HG02943 (cell line): Measurements from ENCODE around the gene CIITA.
A peak's percentile ranks its signal among the peaks of the same experiment; 100 is the strongest.

Experiments used
- ATAC-seq: cut with Tn5 transposase; IDR thresholded peaks from one replicate; pipeline ENCODE4 v1.9.1; 2021; ENCODE audit warnings: mild to moderate bottlenecking, low read depth, moderate library complexity; ENCODE audit not compliant: unreplicated experiment

Gene CIITA

DNA sequence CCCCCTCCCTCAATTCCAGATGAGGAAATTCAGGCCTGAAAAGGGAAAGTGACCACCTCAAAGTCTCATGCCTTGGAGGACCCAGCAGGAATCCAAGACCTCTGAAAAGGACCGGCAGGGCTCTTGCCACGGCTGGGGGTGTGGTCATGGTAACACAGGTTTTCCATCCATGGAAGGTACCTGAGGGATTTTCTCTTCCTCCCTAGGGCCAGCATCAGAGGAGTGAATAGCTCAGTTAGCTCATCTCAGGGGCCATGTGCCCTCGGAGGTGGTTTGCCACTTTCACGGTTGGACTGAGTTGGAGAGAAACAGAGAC, 1.3 kb downstream of the CIITA start:
- no peak for ATAC-seq

DNA sequence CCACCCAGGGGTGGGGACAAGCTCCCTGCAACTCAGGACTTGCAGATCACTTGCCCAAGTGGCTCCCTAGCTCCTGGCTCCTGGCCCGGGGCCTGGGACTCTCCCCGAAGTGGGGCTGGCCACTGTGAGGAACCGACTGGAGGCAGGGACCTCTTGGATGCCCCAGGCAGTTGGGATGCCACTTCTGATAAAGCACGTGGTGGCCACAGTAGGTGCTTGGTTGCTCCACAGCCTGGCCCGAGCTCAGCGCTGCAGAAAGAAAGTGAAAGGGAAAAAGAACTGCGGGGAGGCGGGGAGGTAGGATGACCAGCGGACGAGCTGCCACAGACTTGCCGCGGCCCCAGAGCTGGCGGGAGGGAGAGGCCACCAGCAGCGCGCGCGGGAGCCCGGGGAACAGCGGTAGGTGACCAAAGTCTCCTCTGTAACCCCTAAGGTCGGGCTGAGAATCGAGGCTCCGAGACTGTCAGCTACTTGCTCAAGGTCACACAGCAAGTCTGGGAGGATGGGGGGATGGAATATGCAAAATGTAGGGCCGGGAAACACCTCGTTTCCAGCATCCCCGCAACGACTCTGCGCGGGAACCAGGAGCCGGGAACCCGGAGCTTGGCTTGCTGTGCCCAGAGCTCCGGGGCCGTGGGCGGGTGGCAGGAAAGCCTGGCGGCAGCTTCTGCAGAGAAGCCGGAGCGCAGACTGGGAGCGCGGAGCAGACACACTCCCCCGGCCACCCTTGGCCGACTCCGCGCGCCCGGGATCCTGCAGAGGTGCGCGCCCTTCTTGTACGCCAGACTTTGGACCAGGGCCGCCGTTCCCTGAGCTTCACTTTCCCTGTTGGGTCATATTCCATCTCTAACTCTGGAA, 1.9 kb downstream of the CIITA start:
- no peak for ATAC-seq

DNA sequence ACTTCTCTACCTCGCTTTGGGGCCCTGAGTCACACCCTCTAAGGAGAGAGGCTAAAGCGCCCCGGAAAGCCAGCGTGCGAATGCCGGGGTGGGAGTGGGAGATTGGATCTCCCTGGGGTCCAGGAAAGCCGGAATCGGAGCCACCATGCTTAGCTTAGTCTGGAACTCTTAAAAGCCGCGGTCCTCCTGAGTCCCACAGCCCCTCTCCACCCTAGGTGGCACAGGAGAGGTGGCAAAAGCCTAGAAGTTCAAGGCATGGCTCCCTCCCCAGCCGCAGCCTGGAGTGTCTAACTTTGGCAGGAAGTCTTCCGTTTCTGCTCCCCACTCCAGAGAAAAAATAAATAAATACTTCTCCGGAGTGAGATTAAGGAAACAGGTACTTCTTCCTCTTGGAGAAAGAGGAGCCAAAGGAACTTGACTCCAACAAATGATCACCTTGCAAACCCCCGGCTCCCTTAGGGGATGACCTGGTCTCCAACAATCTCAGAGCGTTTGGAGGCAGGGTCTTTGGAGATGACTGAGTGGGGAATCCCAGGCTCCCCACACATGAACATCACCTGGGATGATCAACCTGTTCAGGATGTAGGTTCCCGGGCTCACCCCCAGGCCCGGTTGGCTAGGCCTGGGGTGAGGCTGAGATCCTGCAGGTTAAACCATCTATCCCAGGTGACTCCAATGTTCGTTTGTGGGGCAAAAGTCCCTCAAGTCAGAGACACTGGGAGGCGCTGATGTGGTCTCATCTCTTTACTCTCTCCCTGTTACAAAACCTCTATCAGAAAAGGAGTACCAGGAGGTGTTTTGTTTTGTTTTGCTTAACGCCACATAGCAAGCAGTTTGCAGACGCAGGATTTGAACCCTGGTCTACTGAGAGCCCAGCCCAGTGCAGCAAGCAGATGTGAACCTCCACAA, 2.9 kb downstream of the CIITA start:
- no peak for ATAC-seq

DNA sequence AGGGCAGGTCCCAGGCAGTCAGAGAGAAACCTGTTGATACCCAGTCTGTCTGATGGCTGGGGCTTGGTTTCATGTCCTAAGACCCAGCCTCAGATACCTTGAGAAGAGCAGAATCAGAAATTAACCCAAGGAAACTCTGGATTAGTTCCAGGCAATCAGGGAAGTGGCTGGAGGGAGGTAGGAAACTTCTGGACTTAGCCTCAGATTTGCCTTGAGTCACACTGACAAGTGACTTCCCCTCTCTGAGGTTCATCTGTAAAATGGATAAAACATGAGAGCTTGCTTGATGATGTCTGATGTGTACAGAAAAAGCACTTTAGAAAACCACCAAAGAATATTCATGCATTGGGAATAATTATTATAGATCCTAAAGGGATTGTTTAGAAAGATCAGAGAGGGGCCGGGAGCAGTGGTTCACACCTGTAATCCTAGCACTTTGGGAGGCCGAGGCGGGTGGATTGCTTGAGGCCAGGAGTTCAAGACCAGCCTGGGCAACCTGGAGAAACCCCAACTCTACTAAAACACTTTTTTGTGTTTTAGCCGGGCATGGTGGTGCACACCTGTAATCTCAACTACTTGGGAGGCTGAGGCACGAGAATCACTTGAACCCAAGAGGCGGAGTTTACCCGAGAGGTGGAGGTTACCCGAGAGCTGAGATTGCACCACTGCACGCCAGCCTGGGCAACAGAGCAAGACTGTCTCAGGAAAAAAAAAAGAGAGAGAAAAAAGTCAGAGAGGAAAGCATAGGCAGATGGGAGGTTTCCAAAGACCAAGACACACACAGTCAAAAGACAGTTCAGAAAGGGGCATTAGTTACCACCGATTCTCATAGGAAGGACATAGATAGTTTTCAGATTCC, 3.8 kb downstream of the CIITA start:
- no peak for ATAC-seq

DNA sequence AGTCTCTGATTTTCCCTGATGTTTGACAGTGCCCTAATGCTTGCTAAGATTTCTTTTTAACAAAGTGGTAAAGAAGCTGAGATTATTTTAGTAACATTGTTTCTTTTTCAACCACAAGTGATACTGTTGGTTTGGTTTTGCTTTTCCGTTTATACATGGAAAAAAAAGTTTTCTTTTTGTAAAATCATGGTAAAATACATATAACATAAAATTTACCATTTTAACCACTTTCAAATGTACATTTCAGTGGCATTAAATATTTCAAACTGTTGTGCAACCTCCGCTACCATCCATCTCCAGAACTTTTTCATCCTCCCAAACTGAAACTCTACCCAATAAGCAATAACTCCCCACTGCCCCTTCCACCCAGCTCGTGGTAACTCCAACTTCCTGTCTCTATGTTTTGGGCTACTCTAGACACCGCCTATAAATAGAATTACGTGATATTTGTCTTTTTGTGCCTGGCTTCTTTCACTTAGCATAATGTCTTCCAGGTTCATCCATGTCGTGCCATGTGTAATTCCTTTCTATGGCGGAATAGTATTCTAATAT, 4.6 kb downstream of the CIITA start:
- ATAC-seq: no peak

DNA sequence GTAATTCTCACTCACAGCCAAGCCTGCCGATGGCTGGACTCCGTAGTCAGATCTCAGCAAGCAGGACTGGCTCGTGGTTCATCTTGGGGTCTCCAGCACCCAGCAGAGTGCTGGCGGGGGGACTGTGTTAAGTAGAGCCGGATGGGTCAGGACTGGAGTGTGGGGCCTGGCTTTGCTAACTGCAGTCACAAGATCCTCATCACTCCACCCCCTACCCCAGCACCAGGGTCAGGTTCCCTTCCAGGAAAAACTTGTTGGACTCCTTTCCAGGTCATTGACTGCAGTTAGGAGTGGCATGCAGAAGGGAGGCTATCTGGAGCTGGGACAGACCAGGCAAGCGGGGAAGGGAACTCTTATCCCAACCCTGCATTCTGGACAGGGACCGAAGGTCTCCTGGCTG, 6.0 kb downstream of the CIITA start:
- no peak for ATAC-seq

DNA sequence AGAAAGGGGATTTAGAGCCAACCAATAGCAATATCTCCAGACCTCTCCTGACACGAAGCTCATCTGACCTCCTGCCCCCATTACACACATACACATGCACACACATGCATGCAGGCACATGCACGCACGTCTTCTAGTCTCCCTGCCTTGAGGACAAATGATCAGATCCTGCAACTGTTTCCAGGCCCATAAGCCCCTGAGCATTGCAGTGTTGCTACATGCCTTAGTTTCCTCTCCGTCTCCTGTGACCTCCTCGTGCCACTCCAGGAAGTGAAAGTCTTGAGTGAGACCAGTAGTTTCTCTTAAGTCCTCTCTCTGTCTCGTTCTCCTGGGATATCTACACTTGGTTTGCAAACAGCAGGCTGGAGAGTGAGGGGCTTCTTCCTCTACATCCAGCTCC, 8.2 kb downstream of the CIITA start:
- ATAC-seq: no peak

DNA sequence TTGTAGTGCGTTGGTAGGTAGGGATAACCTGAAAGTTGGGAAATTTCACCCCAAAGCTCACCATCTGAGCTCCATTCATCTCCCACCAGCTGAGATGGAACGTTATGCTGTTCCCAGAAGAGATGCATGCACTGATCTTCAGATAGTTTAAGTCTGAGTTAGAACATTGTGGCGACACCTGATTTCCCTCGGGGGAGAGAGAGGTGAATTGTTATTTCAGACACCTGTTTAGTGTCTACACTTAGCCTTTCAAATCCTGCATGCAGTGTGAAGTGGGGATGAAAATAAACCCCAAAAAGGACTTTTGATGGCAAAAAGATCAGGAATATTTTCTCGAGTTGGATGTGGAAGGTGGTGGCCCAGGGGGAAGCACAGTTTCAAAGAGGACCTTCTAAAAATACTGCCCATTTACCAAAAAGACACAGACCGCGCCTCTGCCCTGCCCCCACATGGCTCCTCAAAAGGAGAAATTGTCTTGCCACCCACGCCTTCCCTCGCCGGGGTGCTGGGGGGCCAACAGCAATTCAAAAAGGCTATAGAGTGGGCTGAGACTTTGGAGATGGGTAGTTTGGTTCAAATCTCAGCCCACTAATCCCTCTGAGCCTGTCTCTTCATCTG, 11.4 kb downstream of the CIITA start:
- no peak for ATAC-seq

DNA sequence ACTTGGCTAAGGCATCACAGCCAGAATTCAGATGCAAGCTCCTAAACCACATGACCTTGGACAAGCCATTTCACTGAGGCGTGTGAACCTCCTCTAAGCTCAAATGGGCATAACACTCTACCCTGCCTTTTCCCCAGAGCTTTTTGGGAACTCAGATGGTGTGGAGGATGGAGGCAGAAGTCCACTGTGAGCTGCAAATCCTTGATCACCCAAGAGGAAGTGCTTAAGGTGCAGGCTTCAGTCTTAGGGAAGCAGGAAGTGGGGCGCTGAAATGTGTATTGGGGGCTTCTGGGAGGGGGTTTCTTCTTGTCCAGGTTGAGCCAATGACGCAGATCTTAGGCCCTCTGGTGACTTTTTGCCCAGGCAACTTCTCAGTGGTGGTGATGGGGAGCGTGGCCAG, 12.9 kb downstream of the CIITA start:
- no peak for ATAC-seq

DNA sequence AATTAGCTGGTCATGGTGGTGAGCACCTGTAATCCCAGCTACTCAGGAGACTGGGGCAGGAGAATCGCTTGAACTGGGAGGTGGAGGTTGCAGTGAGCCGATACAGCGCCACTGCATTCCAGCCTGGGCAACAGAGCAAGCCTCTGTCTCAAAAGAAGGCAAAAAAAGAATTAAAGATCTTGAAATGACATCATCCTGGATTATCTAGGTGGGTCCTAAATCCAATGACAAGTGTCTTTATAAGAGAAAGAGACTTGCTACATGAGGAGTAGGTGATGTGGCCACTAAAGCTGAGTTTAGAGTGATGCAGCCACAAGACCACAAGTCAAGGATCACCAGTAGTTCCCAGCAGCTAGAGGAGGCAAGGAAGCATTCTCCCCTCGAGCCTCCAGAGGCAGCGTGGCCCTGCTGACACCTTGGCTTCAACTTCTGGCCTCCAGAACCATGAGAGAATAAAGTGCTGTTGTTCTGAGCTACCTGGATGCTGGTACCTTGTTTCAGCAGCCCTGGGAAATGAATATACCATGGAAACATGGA, 15.8 kb downstream of the CIITA start:
- ATAC-seq: no peak

DNA sequence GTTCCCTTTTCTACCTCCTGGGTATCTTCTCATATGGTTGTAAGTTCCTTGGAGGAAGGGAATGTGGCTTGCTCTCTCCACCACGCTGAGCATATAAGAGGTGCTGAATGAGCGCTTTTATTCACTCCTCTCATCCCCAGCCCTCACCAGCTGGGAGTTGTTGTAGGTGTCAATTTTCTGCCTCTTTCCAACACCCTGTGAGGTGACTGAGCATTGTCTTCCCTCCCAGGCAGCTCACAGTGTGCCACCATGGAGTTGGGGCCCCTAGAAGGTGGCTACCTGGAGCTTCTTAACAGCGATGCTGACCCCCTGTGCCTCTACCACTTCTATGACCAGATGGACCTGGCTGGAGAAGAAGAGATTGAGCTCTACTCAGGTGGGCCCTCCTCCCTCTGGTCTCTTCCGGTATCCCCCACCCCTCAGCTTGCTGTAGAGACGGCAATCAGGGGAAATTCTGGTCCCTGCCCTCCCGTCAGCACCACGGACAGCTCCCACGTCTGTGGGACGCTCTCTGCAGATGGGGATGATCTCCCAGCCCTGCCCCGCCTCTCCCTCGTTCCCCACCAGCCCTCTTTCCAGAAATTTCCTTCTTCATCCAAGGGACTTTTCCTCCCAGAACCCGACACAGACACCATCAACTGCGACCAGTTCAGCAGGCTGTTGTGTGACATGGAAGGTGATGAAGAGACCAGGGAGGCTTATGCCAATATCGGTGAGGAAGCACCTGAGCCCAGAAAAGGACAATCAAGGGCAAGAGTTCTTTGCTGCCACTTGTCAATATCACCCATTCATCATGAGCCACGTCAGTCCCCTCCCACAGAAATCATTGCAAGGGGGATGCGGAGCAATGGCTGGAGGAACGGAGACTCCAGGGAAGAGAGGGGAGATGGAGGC, 18.3 kb downstream of the CIITA start:
- ATAC-seq: no peak

DNA sequence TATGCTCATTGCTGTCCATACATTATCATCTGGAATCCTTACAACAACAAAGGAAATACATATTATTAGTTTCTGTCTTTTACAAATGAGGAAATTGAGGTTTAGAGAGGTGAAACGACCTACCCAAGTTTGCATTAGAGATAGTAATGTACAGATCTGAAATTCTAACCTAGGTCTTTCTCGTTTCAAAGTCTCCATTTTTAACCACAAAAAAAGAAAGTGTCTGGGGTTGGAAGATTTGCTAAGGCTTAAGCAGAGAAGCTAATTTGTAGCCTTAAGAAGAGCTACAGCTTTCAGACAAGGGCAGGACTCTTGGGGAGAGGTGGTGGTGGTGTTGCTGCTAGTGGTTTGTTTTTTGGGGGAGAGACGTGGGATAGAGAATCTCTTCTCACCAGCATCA, 19.2 kb downstream of the CIITA start:
- no peak for ATAC-seq

DNA sequence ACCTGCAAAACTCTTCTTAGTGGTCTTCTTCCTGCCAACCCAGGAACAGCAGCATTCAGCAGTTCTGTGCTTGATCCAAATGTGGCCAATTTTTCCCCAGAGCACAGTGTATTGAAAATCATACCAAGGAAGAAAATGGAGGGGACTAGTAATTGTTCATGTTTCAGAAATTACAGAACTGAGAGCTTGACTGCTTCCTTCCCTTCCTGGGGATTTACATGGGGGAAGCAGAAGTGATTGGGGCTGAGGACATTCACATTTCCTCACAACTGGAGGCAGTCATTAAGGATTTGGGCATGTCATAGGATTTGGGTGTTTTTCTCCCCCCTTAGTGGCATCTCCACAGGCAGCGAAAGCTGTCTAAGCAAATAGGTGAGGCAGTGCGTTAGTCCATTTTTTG, 19.7 kb downstream of the CIITA start:
- ATAC-seq: no peak

DNA sequence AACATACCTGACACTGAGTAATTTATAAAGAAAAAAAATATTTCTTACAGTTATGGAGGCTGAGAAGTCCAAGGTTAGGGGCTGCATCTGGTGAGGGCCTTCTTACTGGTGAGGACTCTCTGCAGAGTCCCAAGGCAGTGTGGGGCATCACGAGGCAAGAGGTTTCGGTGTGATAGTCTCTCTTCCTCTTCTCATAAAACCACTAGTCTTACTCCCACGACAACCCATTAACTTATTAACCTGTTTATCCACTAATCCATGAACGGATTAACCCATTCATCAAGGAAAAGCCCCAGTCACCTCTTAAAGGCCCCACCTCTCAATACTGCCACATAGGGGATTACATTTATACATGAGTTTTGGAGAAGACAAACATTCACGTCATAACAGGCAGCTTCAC, 20.1 kb downstream of the CIITA start:
- ATAC-seq: peak; percentile 65

DNA sequence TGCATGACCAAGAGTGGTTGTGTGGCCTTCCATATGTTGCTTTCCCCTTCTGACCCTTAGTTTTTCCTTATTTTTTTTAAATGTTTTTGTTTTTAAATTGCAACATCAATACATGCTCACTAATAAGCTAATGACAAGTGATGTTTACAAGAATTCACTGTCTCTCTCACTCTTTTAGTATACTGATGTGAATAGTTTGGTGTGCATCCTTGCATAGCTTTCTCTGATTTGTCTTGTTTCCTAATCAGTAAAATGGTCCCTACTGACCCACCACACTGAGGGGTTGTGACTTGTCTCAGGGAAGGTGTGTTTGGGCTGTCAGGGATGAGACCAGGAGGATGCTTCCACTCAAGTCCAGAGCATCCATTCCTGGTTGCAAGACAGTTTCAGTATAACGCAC, 26.0 kb downstream of the CIITA start:
- no peak for ATAC-seq

DNA sequence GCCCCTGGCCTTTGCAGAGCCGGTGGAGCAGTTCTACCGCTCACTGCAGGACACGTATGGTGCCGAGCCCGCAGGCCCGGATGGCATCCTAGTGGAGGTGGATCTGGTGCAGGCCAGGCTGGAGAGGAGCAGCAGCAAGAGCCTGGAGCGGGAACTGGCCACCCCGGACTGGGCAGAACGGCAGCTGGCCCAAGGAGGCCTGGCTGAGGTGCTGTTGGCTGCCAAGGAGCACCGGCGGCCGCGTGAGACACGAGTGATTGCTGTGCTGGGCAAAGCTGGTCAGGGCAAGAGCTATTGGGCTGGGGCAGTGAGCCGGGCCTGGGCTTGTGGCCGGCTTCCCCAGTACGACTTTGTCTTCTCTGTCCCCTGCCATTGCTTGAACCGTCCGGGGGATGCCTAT, 29.5 kb downstream of the CIITA start:
- no peak for ATAC-seq

DNA sequence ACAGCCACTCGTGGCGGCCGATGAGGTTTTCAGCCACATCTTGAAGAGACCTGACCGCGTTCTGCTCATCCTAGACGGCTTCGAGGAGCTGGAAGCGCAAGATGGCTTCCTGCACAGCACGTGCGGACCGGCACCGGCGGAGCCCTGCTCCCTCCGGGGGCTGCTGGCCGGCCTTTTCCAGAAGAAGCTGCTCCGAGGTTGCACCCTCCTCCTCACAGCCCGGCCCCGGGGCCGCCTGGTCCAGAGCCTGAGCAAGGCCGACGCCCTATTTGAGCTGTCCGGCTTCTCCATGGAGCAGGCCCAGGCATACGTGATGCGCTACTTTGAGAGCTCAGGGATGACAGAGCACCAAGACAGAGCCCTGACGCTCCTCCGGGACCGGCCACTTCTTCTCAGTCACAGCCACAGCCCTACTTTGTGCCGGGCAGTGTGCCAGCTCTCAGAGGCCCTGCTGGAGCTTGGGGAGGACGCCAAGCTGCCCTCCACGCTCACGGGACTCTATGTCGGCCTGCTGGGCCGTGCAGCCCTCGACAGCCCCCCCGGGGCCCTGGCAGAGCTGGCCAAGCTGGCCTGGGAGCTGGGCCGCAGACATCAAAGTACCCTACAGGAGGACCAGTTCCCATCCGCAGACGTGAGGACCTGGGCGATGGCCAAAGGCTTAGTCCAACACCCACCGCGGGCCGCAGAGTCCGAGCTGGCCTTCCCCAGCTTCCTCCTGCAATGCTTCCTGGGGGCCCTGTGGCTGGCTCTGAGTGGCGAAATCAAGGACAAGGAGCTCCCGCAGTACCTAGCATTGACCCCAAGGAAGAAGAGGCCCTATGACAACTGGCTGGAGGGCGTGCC, 30.1 kb downstream of the CIITA start:
- ATAC-seq: no peak

DNA sequence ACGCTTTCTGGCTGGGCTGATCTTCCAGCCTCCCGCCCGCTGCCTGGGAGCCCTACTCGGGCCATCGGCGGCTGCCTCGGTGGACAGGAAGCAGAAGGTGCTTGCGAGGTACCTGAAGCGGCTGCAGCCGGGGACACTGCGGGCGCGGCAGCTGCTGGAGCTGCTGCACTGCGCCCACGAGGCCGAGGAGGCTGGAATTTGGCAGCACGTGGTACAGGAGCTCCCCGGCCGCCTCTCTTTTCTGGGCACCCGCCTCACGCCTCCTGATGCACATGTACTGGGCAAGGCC, 30.7 kb downstream of the CIITA start:
- ATAC-seq: no peak
